ENCODE data around the gene KMT2B. TPM values are rescaled to one million over a fixed set of nuclear protein-coding genes. Genes with fewer than 3 reads are reported as not detected.

KMT2B gene
- total and polyA plus RNA-seq, 9 of the 15 experiments (the other 6 are each of a cell fraction or from before 2014, with no cell fraction given): 0.63 to 43.9 (median 8.1) TPM

GRCh38 chr19:35727956-35728706, 10.3 kb downstream of the KMT2B start:
- DNase-seq (ENCODE audit: extremely low read depth in 1 of 4, low spot score in 3 of 4) (no peak), ATAC-seq (no peak), FAIRE-seq (no peak)
- Histone ChIP-seq H3K27ac (ENCODE audit: extremely low read depth, low read depth, low read length) (no peak overlapping the region), H3K79me2 (ENCODE audit: control insufficient read depth, insufficient read depth, low read length) (no peaks in the 10 kb centered on the region), H3K9me1 (ENCODE audit: control insufficient read depth, insufficient read depth, low read length) (no peaks in the 10 kb centered on the region), H3K4me3 (no peak overlapping the region), H3K4me2 (ENCODE audit: insufficient read depth, low read length) (no peak overlapping the region), H3K27me3 (ENCODE audit: control insufficient read depth in 2 of 2, insufficient read depth in 2 of 2, low read length in 2 of 2) (no peaks in the 10 kb centered on the region), H2AFZ (ENCODE audit: low read depth, low read length) (no peak overlapping the region), H3K9ac (ENCODE audit: insufficient read depth in 1 of 2, low read depth in 2 of 2, low read length in 2 of 2) (no peak overlapping the region), H3K9me3 (replicated peaks; ENCODE audit: control insufficient read depth, insufficient read depth, low read depth, low read length) (no peaks in the 10 kb centered on the region), H3K36me3 (ENCODE audit: control insufficient read depth, insufficient read depth, low read length) (peaks cover 96% of the 10 kb centered on the region; the same call in 2 of the 3 replicates), H3K4me1 (replicated peaks in 1 of 2; ENCODE audit: control insufficient read depth in 2 of 2, insufficient read depth in 2 of 2, low read length in 2 of 2) (peaks cover 0 to 10% of the 10 kb centered on the region in 2 experiments; a peak in 1 of 5 replicates), H4K20me1 (replicated peaks; ENCODE audit: control insufficient read depth, insufficient read depth, low read length) (0 out of 2 replicates have a peak, but pooled peaks cover 2% of the 10 kb centered on the region)
- intact Hi-C loops (cut with micrococcal nuclease) (no loop called here), in situ Hi-C loops (cut with MboI) (no loop called here)
- WGBS (ENCODE audit: insufficient coverage, low coverage, missing lambda C conversion rate): 91% methylated on average over 19 of the region's 19 CpGs
- BruUV-seq (replicated peaks): TSS peak; percentile 40
- POLR2A ChIA-PET: interaction anchor here (1.7 to 2.9 kb wide), 3 partner anchors 9 to 12 kb away, joined by 7 to 18 read pairs (median 12); partner anchors contain the start of gene KMT2B
- CTCF ChIA-PET (ENCODE audit: low intra/inter-chr PET ratio): no interaction called here
- TF ChIP-seq TFE3 (CRISPR knock-in tag; IDR thresholded peaks at IDR 0.05) (no peak), KHSRP (IDR thresholded peaks at IDR 0.05) (no peak), POLR2H (tag; IDR thresholded peaks at IDR 0.05; ENCODE audit: low read depth) (no peak), SP2 (IDR thresholded peaks at IDR 0.05; ENCODE audit: extremely low read depth, low read depth, low read length, poor library complexity, severe bottlenecking) (no peak), SLC30A9 (CRISPR knock-in tag; IDR thresholded peaks at IDR 0.05) (no peak), ZC3H11A (IDR thresholded peaks at IDR 0.05; ENCODE audit: low read depth, low read length) (no peak), MCM2 (IDR thresholded peaks at IDR 0.05; ENCODE audit: low read depth) (no peak), ZNF134 (CRISPR knock-in tag; conservative IDR thresholded peaks at IDR 0.05) (no peak), SNRNP70 (optimal IDR thresholded peaks at IDR 0.05; ENCODE audit: low read depth, low read length) (no peak), NKRF (IDR thresholded peaks at IDR 0.05; ENCODE audit: borderline replicate concordance) (no peak)
- TF ChIP-seq, protein P1, sequence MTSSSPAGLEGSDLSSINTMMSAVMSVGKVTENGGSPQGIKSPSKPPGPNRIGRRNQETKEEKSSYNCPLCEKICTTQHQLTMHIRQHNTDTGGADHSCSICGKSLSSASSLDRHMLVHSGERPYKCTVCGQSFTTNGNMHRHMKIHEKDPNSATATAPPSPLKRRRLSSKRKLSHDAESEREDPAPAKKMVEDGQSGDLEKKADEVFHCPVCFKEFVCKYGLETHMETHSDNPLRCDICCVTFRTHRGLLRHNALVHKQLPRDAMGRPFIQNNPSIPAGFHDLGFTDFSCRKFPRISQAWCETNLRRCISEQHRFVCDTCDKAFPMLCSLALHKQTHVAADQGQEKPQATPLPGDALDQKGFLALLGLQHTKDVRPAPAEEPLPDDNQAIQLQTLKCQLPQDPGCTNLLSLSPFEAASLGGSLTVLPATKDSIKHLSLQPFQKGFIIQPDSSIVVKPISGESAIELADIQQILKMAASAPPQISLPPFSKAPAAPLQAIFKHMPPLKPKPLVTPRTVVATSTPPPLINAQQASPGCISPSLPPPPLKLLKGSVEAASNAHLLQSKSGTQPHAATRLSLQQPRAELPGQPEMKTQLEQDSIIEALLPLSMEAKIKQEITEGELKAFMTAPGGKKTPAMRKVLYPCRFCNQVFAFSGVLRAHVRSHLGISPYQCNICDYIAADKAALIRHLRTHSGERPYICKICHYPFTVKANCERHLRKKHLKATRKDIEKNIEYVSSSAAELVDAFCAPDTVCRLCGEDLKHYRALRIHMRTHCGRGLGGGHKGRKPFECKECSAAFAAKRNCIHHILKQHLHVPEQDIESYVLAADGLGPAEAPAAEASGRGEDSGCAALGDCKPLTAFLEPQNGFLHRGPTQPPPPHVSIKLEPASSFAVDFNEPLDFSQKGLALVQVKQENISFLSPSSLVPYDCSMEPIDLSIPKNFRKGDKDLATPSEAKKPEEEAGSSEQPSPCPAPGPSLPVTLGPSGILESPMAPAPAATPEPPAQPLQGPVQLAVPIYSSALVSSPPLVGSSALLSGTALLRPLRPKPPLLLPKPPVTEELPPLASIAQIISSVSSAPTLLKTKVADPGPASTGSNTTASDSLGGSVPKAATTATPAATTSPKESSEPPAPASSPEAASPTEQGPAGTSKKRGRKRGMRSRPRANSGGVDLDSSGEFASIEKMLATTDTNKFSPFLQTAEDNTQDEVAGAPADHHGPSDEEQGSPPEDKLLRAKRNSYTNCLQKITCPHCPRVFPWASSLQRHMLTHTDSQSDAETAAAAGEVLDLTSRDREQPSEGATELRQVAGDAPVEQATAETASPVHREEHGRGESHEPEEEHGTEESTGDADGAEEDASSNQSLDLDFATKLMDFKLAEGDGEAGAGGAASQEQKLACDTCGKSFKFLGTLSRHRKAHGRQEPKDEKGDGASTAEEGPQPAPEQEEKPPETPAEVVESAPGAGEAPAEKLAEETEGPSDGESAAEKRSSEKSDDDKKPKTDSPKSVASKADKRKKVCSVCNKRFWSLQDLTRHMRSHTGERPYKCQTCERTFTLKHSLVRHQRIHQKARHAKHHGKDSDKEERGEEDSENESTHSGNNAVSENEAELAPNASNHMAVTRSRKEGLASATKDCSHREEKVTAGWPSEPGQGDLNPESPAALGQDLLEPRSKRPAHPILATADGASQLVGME (CRISPR knock-in tag; IDR thresholded peaks at IDR 0.05): no peak
- TF ChIP-seq, protein P2, sequence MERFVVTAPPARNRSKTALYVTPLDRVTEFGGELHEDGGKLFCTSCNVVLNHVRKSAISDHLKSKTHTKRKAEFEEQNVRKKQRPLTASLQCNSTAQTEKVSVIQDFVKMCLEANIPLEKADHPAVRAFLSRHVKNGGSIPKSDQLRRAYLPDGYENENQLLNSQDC (CRISPR knock-in tag; IDR thresholded peaks at IDR 0.05): no peak

All from K562 (cell line).